HG03432 (cell line): ENCODE measurements around the gene PFDN4.

ENCODE experiments used
- ATAC-seq: cut with Tn5 transposase; IDR thresholded peaks from one replicate; pipeline ENCODE4 v1.9.1; 2021; ENCODE audit warnings: mild to moderate bottlenecking, moderate library complexity; ENCODE audit not compliant: unreplicated experiment

Gene PFDN4, protein sequence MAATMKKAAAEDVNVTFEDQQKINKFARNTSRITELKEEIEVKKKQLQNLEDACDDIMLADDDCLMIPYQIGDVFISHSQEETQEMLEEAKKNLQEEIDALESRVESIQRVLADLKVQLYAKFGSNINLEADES

DNA sequence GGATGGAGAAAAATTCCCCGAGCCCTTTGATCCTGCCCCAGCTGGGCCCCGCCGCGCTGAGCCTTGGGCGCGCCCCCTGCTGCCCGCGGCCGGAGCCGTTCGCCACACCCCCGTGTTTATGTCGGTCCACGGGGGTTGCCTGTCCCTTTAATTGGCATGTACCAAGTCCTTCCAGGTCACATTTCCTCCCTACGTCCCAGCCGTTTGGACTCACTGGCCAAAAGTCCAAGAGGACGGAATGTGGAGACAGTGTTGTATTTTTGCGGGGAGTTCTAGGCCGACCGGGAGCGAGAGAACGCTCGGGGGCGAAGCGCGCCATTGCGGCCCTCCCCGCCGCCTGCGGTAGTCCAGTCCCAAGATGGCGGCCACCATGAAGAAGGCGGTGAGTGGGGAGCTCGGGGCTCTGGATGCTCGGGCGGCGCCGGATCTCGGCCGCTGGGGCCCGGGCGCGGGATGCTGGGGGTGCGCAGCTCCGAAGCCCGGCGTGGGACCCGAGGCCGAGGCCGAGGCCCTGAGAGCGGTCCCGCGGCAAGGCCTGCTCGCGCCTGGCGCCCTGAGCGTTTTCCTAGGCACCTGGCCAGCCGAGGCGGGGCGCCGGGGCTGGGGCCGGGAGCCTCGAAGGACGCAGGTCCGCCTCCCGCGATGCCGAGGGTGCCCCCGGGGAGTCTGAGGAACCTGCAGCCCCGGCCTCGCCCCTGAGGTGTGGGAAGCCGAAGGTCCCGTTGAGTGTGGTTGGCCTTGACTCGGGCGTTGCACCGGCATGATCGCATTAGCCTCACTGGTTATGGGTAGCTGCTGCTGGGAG lies at the start of gene PFDN4:
Gene PFDN4, plus strand, starts transcription at position 345 of the 805 bp plus-strand sequence. Its CDS starts 14 bp downstream, at position 359.
- ATAC-seq = peak; percentile 98

GRCh38 chr20:54158226-54158625 lies 49.7 kb upstream of the PFDN4 start:
- ATAC-seq = no peak

DNA sequence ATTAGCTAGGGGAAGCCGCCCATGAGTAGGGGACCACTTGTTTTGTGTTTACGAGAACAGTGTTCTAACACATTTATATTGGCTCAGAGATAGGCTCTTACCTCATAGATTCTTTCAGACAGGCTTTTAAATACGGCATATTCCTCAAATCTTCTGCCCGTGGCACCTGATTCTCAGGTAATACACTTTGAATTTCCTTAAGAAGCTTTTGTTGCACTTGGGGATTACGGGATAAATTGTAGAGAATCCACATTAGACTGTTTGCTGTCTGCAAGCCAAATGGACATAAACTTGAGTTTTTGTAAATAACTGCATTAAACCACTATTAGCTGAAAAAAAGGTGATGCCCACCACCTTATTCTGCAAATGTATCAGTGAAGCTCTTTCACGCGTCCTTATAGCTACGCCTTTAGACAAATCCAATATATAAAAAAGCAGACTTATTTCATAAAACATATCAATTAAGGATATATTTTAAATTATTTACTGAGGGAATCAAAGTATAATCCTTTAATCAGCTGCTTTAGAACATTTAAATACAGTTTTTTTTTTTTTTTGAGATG lies 49.0 kb upstream of the PFDN4 start:
- ATAC-seq = no peak

DNA sequence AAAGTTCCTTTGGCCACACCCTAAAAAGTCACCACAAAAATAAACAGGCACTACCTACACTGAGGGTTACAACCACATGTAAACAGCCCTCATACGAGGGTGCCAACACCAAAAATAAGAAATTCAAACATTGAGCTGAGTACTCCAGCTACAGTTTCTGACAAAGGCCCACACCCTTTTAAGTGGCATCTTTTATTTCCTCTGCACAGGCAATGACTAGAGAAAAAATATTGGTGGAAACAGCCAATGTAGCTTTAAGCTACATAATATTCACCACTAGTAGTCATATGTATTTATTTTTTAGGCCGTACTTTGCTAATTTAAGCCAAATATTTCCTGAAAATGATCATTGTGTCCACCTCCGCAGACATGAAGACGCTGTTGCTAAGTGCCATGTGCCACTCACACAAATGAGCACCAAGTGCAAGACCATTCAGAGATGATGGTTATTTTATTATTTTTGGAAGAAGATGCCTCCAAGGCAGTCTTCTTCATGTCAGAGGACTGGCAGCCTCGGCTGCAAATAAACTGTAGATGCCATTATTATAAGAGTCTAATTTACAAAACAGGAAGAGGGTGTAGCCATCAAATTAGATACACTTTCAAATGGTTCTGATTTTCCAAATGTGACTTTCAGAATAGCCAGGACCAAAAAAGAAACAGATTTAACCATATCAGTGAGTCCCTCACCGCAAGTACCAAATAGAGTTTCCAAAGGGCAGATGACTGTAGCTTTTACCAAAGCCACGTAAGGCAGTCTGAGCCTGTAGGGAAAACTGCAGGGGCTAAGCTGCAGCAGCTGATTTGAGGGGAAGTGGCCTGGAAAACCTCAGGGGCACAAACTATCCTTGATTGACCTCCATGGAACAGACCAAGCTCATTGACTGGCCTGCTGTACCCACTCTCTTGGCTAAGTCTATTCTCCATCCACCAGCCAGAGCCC lies 47.6 kb upstream of the PFDN4 start:
- no peak for ATAC-seq

DNA sequence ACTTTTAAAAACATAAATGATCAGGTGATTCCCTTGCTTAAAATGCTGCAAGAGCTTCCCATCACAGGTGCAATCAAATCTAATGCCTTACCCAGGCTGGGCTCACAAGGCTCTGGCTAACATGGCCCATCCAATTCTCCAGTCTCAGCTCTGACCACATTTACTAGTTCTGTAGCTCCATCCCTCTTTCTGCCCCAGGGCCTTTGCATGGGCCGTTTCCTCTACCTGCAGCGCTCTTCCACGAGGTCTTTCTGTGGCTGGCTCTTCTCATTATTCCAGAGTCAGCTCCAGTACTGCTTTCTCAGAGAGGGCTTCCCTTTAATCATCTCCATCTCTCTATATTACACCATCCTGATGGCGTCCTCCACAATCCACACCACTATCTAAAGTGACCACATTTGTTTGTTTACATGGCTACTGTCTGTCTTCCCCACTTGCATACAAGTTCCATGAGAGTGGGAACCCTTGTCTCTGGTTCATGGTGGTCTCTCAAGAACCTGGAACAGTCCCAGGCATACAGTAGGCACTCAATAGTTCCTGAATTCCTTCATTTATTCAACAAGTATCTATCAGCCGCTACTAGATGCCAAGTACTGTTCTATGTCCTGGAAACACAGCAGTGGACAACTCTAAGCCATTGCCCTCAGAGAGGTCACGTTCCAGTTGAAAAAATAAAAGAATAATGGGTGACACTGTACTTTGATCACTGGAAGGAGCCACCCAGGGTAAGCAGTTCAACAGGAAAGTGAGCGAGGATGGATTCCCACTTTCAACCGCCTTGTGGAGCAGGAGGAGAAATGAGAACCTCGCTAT lies 46.7 kb upstream of the PFDN4 start:
- no peak for ATAC-seq

DNA sequence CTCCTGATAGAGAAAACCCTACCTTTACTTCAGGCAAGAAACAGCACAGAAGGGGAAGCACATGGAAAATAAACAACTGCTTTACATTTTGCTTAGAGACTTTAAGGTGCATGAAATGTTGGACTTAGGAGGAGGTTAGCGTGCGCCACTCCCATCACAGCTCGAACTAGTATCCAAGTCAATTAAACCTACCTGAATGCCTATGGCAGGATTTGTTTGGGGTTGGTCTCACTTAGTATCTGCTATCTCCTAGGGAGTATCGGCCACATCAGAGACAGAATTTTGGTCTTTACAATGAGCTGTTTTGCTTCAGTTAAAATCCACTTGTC lies 46.1 kb upstream of the PFDN4 start:
- ATAC-seq = no peak

GRCh38 chr20:54162378-54163009 lies 45.4 kb upstream of the PFDN4 start:
- ATAC-seq = no peak

GRCh38 chr20:54163402-54163801 lies 44.5 kb upstream of the PFDN4 start:
- ATAC-seq = no peak

DNA sequence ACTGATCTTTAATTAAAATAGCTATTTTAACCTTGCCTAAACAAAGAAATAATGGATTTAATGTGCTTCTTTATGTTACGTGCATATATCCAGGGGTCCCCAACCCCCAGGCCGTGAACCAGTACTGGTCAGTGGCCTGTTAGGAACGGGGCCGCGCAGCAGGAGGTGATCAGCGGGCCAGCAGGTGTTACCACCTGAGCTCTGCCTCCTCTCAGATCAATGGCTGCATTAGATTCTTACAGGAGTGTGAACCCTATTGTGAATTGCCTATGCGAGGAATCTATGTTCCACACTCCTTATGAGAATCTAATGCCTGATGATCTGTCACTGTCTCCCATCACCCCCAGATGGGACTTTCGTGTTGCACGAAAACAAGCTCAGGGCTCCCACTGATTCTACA lies 42.9 kb upstream of the PFDN4 start:
- no peak for ATAC-seq

DNA sequence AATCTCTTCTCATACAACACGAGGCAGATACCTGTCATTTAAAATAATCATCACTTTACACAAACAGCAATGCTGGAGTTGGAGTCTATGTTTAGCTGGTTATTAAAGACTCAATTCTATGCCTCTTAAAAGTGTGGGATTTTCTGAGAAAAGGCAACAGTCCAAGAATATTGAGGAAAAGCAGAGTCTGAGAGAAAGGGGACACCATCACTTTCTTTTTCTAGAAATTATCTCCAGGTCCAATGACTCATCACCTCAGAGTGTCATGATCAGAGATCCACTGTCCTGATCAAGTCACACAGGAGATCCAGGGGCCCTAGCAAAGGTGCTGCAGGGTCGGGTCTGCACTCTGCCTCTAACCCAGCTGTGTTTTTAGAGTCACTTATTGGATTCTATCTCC lies 42.1 kb upstream of the PFDN4 start:
- ATAC-seq = no peak

DNA sequence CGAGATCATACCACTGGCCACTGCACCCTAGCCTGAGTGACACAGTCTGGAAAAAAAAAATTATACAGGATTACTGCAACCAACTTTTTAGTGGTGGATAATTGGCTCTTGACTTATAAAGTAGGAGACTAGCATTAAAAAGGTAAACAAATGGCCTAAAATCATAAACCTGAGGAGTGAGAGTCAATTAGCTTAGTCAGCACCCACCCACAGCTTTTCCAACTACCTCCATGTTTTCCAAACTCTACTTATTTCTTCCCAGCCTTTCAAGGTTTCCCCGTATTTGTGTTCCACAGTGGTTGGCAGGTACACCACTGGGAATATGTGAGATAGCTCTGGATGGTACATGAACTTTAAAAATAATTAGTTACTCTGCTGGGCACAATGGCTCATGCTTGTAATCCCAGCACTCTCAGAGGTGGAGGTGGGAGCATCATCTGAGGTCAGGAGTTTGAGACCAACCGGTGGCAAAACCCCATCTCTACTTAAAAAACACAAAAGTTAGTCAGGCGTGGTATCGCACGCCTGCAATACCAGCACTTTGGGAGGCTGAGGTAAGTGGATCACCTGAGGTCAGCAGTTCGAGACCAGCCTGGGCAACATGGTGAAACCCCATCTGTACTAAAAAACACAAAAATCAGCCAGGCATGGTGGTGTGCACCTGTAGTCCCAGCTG lies 40.8 kb upstream of the PFDN4 start:
- no peak for ATAC-seq

DNA sequence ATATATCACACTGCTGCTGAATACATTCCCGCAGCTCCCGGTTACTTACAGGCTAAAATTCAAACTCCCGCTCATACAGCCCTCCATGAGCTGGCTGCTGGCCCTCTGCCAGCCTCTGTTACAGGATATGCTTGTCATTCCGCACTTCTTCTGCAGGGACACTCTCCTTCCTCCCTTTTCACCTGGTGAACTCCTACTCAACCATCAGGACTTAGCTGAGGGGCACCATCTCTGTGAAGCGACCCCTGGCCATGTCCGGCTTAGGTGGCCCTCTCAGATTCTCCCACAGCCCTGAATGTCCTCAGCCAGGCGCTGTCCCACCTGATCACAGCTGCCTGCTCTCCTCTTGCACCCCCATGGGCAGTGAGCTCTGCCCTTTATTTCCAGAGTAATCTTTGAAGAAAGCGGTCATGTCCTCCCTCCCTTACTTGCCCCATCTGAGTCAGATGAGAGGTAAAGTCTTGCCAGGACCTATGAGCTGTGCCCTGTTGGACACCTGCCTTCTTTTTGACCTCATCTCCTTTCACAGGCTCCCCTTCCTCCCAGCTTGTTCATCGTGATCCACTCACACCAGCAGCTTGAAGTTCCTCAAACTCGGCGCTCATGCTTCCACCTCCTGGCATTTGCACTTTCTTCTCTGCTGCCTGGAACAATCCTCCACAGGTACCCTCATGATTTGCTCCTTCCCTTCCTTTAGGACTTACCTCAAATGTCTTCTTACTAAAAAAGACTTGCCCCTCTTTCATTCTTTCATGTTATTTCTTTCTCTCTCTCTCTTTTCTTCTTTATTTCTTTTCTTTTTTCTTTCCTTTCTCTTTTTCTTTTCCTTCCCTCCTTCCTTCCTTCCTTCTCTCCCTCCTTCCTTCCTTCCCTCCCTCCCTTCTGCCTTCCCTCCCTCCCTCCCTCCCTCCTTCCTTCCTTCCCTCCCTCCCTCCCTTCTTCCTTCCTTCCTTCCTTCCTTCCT lies 39.7 kb upstream of the PFDN4 start:
- no peak for ATAC-seq

DNA sequence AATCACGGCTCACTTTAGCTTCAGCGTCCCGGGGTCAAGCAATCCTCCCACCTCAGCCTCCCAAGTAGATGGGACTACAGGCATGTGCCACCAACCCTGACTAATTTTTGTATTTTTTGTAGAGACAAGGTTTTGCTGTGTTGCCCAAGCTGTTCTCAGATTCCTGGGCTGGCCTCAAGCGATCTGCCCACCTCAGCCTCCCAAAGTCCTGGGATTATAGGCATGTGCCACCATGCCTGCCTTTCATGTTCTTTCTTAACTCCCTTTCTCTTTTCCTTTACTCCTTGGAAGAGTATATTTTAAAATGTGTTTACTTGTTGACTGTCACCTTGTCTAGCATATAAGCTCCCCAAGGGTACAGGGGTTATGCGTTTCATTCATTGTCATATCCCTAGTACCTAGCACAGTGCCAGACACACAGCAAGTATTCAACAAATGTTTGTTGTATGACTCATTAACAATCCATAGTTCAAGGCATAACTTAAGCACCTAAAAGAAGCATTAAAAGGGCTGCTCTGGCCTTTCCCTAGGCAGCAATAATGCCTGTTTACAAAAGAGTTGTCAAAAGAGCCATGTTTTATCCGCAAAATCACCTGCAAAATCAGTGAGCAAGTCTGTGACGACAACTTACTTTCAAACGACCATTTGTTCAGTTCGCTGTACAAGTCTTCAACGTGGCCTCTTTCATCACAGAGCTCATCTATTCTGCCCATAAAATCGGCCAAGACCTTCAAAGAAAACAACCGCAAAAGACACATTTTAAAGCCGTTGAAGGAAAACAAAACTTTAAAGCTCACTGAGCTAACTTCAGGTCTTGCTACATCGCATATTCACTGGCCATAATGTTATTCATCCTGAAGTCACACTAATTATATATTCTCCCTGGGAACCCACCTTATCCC lies 38.7 kb upstream of the PFDN4 start:
- ATAC-seq = no peak

GRCh38 chr20:54170026-54170471 lies 37.8 kb upstream of the PFDN4 start:
- ATAC-seq = no peak

DNA sequence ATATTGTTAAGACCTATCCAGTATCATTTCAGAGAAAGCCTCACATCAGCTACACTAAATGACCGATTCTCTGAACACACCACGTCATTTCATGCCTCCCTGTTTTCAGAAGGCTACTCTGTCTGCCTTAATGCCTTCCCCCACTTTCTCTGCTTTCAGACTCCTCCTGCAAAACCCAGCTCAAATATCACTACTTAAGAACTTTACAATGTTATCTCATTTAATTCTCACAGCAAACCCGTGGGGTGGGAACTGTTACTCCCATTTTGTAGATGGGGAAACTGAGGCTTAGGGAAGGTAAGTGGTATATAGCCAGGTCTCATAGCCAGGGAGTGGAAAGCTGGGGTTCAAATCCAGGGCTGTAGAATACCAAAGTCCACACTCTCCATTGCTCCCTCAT lies 36.9 kb upstream of the PFDN4 start:
- ATAC-seq = no peak

DNA sequence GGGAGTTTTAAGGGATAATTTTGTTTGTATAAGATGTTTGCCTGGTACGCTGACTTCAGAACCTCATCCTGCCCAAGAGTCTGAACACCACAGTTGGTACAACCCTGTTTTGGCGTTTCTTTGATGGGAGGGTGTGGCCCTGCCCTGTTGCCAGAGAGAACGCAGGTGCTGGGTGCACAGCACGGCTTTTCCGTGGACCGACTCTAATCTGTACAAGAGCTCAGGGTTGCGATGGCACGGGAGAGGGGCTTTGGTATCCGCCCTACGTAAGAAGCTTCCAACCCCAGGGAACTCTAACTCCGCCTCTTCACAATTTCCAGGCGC lies 35.4 kb upstream of the PFDN4 start:
- ATAC-seq = no peak

DNA sequence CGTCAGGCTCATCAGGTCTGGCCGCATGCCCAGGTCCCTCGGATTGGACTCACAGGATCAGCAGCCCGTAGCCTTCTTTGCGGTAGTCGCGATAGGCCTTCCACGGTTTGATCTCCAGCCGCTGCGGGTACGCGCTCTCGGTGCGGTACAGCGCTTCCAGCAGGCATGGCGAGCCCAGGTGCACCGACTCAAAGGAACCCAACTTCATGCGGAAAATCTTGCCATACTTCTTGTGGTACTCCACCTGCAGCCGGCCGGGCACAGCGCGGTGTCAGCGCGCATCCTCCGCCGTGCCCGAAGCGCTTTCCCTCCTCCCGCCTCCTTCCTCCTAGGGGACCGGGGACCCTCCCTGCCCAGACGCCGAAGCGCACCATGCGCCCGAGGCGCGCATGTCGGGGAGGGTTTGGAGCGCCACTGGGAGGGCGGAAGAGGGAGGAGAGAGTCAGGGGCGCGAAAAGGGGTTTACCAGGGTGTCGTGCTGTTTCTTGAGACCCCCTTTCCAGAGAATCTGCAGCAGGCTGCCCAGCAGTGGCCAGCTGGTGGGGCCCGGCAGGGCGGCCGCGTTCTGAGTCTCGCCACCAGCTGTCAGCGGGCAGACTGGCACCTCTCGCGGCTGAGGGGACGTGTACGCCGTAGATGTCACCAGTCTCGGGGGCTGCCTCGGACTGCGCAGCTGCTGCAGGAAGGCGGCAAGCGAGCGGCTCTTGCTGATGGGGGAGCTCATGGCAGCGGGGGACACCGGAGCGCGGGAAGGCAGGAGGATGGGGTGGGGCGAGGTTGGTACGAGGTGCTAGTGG lies 34.8 kb upstream of the PFDN4 start:
- ATAC-seq = no peak
